HG03196 (cell line): ENCODE measurements around the gene PATJ.
"Not testable (repeated sequence)": the region's sequence is repeated elsewhere in the genome, so short reads cannot be mapped to it uniquely, and the experiment has no call there.

ENCODE experiments used
- ATAC-seq: cut with Tn5 transposase; IDR thresholded peaks from one replicate; pipeline ENCODE4 v1.9.1; 2021; ENCODE audit not compliant: unreplicated experiment

PATJ gene

GRCh38 chr1:62194651-62195544, 452.6 kb downstream of the PATJ start, which contains the start of gene L1TD1:
Gene L1TD1, plus strand, starts transcription at chr1:62194849. Its CDS starts 11,780 bp downstream, at chr1:62206629.
- no peak for ATAC-seq

- ATAC-seq, result no peak
Observed at GRCh38 chr1:62196086-62196690, 453.9 kb downstream of the PATJ start.

GRCh38 chr1:62198069-62198780, 455.9 kb downstream of the PATJ start:
- ATAC-seq, result no peak

- no peak for ATAC-seq
Observed at GRCh38 chr1:62198781-62199125, 456.5 kb downstream of the PATJ start.

GRCh38 chr1:62207187-62207586, 464.9 kb downstream of the PATJ start:
- ATAC-seq, result no peak

- no peak for ATAC-seq
Observed at GRCh38 chr1:62208087-62208486, 465.8 kb downstream of the PATJ start.

- ATAC-seq, result no peak
Observed at GRCh38 chr1:62208970-62209369, 466.7 kb downstream of the PATJ start.

- ATAC-seq, result no peak
Observed at GRCh38 chr1:62209931-62210595, 467.8 kb downstream of the PATJ start.

- ATAC-seq, result no peak
Observed at GRCh38 chr1:62210960-62211359, 468.7 kb downstream of the PATJ start.

- no peak for ATAC-seq
Observed at GRCh38 chr1:62212411-62212810, 470.1 kb downstream of the PATJ start.

GRCh38 chr1:62213075-62213914, 471.0 kb downstream of the PATJ start:
- ATAC-seq, result no peak

- no peak for ATAC-seq
Observed at GRCh38 chr1:62218604-62219003, 476.3 kb downstream of the PATJ start.

GRCh38 chr1:62220456-62220855, 478.2 kb downstream of the PATJ start:
- not testable (repeated sequence) for ATAC-seq

GRCh38 chr1:62221171-62221570, 478.9 kb downstream of the PATJ start:
- ATAC-seq, result no peak

- no peak for ATAC-seq
Observed at GRCh38 chr1:62222321-62222720, 480.0 kb downstream of the PATJ start.

GRCh38 chr1:62224182-62224581, 481.9 kb downstream of the PATJ start:
- ATAC-seq, result no peak

- ATAC-seq, result no peak
Observed at GRCh38 chr1:62227496-62227895, 485.2 kb downstream of the PATJ start.
